HepG2 (cell line): Measurements from ENCODE around the gene GTF2F1. TPM values are rescaled to one million over a fixed set of nuclear protein-coding genes. Genes with fewer than 3 reads are reported as not detected.

ENCODE experiments used
- BCL3 ChIP-seq: sonication (generic); formaldehyde crosslinking; IDR thresholded peaks from 2 replicates; pipeline ENCODE4 v1.5.1; 2020; ENCODE audit warnings: mild to moderate bottlenecking, missing genetic modification reagents, moderate library complexity
- CENPX ChIP-seq: sonication (generic); formaldehyde crosslinking; IDR thresholded peaks from 2 replicates; pipeline ENCODE4 v1.9.0; 2021; ENCODE audit warnings: mild to moderate bottlenecking, missing genetic modification reagents, moderate library complexity
- CREB1 ChIP-seq, 2 experiments: fragments of 450-650 bp in 1 of 2; IDR thresholded peaks; 2 replicates each; pipeline ENCODE4 v1.6.1; 2016 to 2017; ENCODE audit warnings: control low read depth in 1 of 2, mild to moderate bottlenecking in 1 of 2, missing compliant biosample characterization in 1 of 2, missing genetic modification characterization in 1 of 2
- DMAP1 ChIP-seq: IDR thresholded peaks from 2 replicates; pipeline ENCODE4 v1.6.1; 2016
- ELK4 ChIP-seq: sonication (generic); formaldehyde crosslinking; IDR thresholded peaks from 2 replicates; pipeline ENCODE4 v1.9.0; 2021; ENCODE audit warnings: missing genetic modification reagents, borderline replicate concordance
- HNF1A ChIP-seq, 2 experiments: sonication (generic) in 1 of 2; formaldehyde crosslinking in 1 of 2; IDR thresholded peaks; 2 replicates each; pipeline versions ENCODE4 v1.4.0 to v1.6.1; 2016 to 2020; ENCODE audit warnings: borderline replicate concordance in 1 of 2, low read depth in 1 of 2, mild to moderate bottlenecking in 1 of 2, missing genetic modification reagents in 1 of 2
- KDM2A ChIP-seq: sonication (generic); formaldehyde crosslinking; IDR thresholded peaks from 2 replicates; pipeline ENCODE4 v1.4.0; 2020; ENCODE audit warnings: low read depth, missing genetic modification reagents, borderline replicate concordance
- ZMYM3 ChIP-seq: sonication (generic); formaldehyde crosslinking; IDR thresholded peaks from 2 replicates; pipeline ENCODE4 v1.5.1; 2020; ENCODE audit warnings: mild to moderate bottlenecking, missing genetic modification reagents
- ZNF264 ChIP-seq: sonication (generic); formaldehyde crosslinking; IDR thresholded peaks from 2 replicates; pipeline ENCODE4 v1.4.0; 2020; ENCODE audit warnings: missing genetic modification reagents
- ZNF274 ChIP-seq: sonication (generic); formaldehyde crosslinking; IDR thresholded peaks from 2 replicates; pipeline ENCODE4 v1.5.1; 2020; ENCODE audit warnings: mild to moderate bottlenecking, missing genetic modification reagents
- ZNF75D ChIP-seq: sonication (generic); formaldehyde crosslinking; IDR thresholded peaks from 2 replicates; pipeline ENCODE4 v1.8.1; 2023; ENCODE audit warnings: missing genetic modification reagents, mild to moderate bottlenecking, borderline replicate concordance
- polyA plus RNA-seq, 8 experiments: library from polyadenylated mRNA; depleted of rRNA in 3 of 8; stranded (reverse) in 7 of 8; unstranded in 1 of 8; fragments of >200 nt; fragmentation: Illumina TruSeq in 4 of 8; extraction: Trizol in 4 of 8; gene quantifications; 2 replicates each; pipeline versions ENCODE4 v1.2.1 to v1.2.3, GENCODE V29; 2011 to 2016; ENCODE audit warnings: low read depth in 4 of 8, missing spikeins in 1 of 8, mixed read lengths in 1 of 8; ENCODE audit not compliant: insufficient read depth in 1 of 8
- total RNA-seq, 5 experiments: library from RNA; depleted of rRNA; stranded (reverse); fragments of >200 nt; fragmentation: Illumina TruSeq; extraction: Trizol; gene quantifications; 2 replicates each; pipeline ENCODE4 v1.2.3, GENCODE V29; 2016; ENCODE audit warnings: low read depth in 1 of 5
- TF ChIP-seq, protein P1 (sequence below): sonication (generic); formaldehyde crosslinking; IDR thresholded peaks from 2 replicates; pipeline ENCODE4 v1.4.0; 2020; ENCODE audit warnings: missing genetic modification reagents
- TF ChIP-seq, protein P2 (sequence below): sonication (generic); formaldehyde crosslinking; IDR thresholded peaks from 2 replicates; pipeline ENCODE4 v1.4.0; 2020; ENCODE audit warnings: mild to moderate bottlenecking, missing genetic modification reagents
- TF ChIP-seq, protein P3 (sequence below): sonication (generic); formaldehyde crosslinking; IDR thresholded peaks from 2 replicates; pipeline ENCODE4 v1.4.0; 2020; ENCODE audit warnings: missing genetic modification reagents

Gene GTF2F1
- total and polyA plus RNA-seq, 2 of the 13 experiments (the other 11 are each of a cell fraction or from before 2014, with no cell fraction given) = 27.8 to 34.1 TPM

DNA sequence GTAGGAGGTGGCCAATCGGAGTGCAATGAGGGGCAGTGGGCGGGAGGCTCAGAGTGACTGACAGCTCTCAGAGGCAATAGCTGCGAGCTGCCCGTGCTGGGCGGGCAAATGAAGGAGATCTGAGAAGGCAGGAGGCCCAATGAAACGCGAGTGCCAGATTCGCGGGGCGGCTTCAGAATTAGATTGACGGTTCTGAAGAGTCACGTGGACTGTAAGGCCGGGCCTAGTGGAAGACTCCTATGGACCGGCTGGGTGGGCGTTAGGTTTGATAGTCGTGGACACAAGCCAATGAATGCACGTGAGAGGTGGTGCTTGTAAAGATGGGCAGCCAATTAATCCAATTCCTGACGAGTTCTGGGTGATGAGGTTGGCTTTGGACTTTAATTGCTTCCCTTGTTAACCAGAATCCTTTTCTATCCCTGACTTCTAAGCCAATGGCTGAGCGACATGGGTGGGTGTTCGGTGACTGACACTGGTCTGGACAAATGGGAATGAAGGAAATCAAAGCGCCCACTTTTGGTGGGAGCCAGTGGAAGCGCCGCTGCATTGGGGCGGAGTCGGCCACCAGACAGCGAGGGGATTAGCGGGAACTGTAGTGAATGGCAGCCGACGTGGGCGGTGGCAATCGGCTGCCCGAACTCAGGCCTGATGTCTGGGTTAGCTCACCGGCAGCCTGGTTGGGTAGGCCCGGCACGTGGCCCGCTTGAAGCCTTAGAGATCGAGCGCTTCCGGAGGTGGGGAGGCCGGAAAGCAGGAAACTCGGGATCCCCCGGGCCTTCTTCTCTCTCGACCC lies 32.2 kb upstream of the GTF2F1 start (continued):
- TF ChIP-seq, protein P1, sequence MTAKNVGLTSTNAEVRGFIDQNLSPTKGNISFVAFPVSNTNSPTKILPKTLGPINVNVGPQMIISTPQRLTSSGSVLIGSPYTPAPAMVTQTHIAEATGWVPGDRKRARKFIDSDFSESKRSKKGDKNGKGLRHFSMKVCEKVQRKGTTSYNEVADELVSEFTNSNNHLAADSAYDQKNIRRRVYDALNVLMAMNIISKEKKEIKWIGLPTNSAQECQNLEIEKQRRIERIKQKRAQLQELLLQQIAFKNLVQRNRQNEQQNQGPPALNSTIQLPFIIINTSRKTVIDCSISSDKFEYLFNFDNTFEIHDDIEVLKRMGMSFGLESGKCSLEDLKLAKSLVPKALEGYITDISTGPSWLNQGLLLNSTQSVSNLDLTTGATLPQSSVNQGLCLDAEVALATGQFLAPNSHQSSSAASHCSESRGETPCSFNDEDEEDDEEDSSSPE (CRISPR knock-in tag) = peak; percentile 89
- TF ChIP-seq, protein P2, sequence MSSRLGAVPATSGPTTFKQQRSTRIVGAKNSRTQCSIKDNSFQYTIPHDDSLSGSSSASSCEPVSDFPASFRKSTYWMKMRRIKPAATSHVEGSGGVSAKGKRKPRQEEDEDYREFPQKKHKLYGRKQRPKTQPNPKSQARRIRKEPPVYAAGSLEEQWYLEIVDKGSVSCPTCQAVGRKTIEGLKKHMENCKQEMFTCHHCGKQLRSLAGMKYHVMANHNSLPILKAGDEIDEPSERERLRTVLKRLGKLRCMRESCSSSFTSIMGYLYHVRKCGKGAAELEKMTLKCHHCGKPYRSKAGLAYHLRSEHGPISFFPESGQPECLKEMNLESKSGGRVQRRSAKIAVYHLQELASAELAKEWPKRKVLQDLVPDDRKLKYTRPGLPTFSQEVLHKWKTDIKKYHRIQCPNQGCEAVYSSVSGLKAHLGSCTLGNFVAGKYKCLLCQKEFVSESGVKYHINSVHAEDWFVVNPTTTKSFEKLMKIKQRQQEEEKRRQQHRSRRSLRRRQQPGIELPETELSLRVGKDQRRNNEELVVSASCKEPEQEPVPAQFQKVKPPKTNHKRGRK (CRISPR knock-in tag) = no peak
- TF ChIP-seq ZNF75D (CRISPR knock-in tag) (no peak), BCL3 (CRISPR knock-in tag) (no peak), ZNF274 (CRISPR knock-in tag) (0 out of 2 replicates have a peak, but pooled peaks have one; percentile 61), ZNF264 (CRISPR knock-in tag) (0 out of 2 replicates have a peak, but pooled peaks have one; percentile 32), ZMYM3 (no peak), CENPX (CRISPR knock-in tag) (no peak), KDM2A (CRISPR knock-in tag) (0 out of 2 replicates have a peak, but pooled peaks have one; percentile 23), DMAP1 (CRISPR knock-in tag) (no peak; the same call in 1 of the 2 replicates), ELK4 (CRISPR knock-in tag) (no peak), CREB1 (IDR thresholded peaks at IDR 0.05) (peak; percentile 85), CREB1 (CRISPR knock-in tag; IDR thresholded peaks at IDR 0.05) (peak; percentile 93), HNF1A (IDR thresholded peaks at IDR 0.05; ENCODE audit: low read depth) (no peak), HNF1A (CRISPR knock-in tag; IDR thresholded peaks at IDR 0.05; ENCODE audit: borderline replicate concordance) (no peak; the same call in 1 of the 2 replicates)
- TF ChIP-seq, protein P3, sequence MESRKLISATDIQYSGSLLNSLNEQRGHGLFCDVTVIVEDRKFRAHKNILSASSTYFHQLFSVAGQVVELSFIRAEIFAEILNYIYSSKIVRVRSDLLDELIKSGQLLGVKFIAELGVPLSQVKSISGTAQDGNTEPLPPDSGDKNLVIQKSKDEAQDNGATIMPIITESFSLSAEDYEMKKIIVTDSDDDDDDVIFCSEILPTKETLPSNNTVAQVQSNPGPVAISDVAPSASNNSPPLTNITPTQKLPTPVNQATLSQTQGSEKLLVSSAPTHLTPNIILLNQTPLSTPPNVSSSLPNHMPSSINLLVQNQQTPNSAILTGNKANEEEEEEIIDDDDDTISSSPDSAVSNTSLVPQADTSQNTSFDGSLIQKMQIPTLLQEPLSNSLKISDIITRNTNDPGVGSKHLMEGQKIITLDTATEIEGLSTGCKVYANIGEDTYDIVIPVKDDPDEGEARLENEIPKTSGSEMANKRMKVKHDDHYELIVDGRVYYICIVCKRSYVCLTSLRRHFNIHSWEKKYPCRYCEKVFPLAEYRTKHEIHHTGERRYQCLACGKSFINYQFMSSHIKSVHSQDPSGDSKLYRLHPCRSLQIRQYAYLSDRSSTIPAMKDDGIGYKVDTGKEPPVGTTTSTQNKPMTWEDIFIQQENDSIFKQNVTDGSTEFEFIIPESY (CRISPR knock-in tag) = peak; percentile 97
